Endodermal cell (in vitro differentiated cells): ENCODE results near the gene NT5C2. TPM values are rescaled to one million over a fixed set of nuclear protein-coding genes. Genes with fewer than 3 reads are reported as not detected.
A peak's percentile ranks its signal among the peaks of the same experiment; 100 is the strongest.

Experiments used
- DNase-seq: peaks from one replicate; pipeline ENCODE4 v3.0.0-alpha.2; 2017
- H3K27ac ChIP-seq: 2 replicates; pipeline ENCODE4 v1.5.1; 2013; ENCODE audit warnings: mild to moderate bottlenecking, low read depth, low read length, moderate library complexity
- H3K27me3 ChIP-seq: 2 replicates; pipeline ENCODE4 v1.6.1; 2013; ENCODE audit warnings: mild to moderate bottlenecking, low read length, moderate library complexity; ENCODE audit not compliant: insufficient read depth, control insufficient read depth, poor library complexity, severe bottlenecking
- H3K36me3 ChIP-seq: 2 replicates; pipeline ENCODE4 v1.7.0; 2013; ENCODE audit warnings: mild to moderate bottlenecking, low read length, moderate library complexity; ENCODE audit not compliant: control insufficient read depth, insufficient read depth
- H3K4me1 ChIP-seq: one replicate; pipeline ENCODE4 v1.7.0; 2013; ENCODE audit warnings: low read length; ENCODE audit not compliant: control insufficient read depth, insufficient read depth
- H3K4me3 ChIP-seq: 2 replicates; pipeline ENCODE4 v1.5.1; 2013; ENCODE audit warnings: mild to moderate bottlenecking, low read length, moderate library complexity
- H3K9ac ChIP-seq: 2 replicates; pipeline ENCODE4 v1.6.1; 2013; ENCODE audit warnings: mild to moderate bottlenecking, low read length, moderate library complexity; ENCODE audit not compliant: poor library complexity, severe bottlenecking; ENCODE audit errors: extremely low read depth
- H3K9me3 ChIP-seq: 2 replicates; pipeline ENCODE4 v1.6.1; 2013; ENCODE audit warnings: mild to moderate bottlenecking, low read length, moderate library complexity; ENCODE audit not compliant: control insufficient read depth
- H3K27ac Mint-ChIP-seq: 2 replicates; pipeline ENCODE4 v1.8.0; 2020; ENCODE audit warnings: mixed read lengths
- H3K27me3 Mint-ChIP-seq: 2 replicates; pipeline ENCODE4 v1.8.0; 2021; ENCODE audit warnings: mild to moderate bottlenecking, mixed read lengths; ENCODE audit not compliant: insufficient read depth
- H3K36me3 Mint-ChIP-seq: 2 replicates; pipeline ENCODE4 v1.8.0; 2020; ENCODE audit warnings: low read depth, mixed read lengths
- H3K4me1 Mint-ChIP-seq: 2 replicates; pipeline ENCODE4 v1.8.0; 2020; ENCODE audit warnings: mixed read lengths
- H3K4me3 Mint-ChIP-seq: 2 replicates; pipeline ENCODE4 v1.8.0; 2020; ENCODE audit warnings: mild to moderate bottlenecking, moderate library complexity, mixed read lengths
- H3K9me3 Mint-ChIP-seq: 2 replicates; pipeline ENCODE4 v1.8.0; 2020; ENCODE audit warnings: mild to moderate bottlenecking, mixed read lengths
- WGBS, 2 experiments: methylation state at CpG; one replicate each; pipeline versions ENCODE4 v1.1.5 to v1.1.7; 2013; ENCODE audit warnings: missing lambda C conversion rate in 2 of 2, mixed read lengths in 1 of 2; ENCODE audit not compliant: insufficient coverage in 1 of 2, insufficient read length in 1 of 2; 5-methylcytosine and 5-hydroxymethylcytosine counted together
- total RNA-seq, 2 donors: library from RNA; stranded (reverse); fragmentation: NEBNext Ultra II Directional in 1 of 2; extraction: Animal tissue kit (Norgen Biotek cat#: 25700) in 1 of 2; gene quantifications; 2 replicates in 1 of 2; 3 replicates in 1 of 2; pipeline ENCODE4 v1.2.1, GENCODE V29; 2021
- TF ChIP-seq, protein P1 (sequence below): fragments of 200-600 bp; sonication (generic); conservative IDR thresholded peaks from 2 replicates; pipeline ENCODE4 v1.5.0; 2021; ENCODE audit warnings: antibody characterized with exemption, mild to moderate bottlenecking

NT5C2 gene
- total RNA-seq, 2 donors from 2014 or later = 122 to 148 TPM

DNA sequence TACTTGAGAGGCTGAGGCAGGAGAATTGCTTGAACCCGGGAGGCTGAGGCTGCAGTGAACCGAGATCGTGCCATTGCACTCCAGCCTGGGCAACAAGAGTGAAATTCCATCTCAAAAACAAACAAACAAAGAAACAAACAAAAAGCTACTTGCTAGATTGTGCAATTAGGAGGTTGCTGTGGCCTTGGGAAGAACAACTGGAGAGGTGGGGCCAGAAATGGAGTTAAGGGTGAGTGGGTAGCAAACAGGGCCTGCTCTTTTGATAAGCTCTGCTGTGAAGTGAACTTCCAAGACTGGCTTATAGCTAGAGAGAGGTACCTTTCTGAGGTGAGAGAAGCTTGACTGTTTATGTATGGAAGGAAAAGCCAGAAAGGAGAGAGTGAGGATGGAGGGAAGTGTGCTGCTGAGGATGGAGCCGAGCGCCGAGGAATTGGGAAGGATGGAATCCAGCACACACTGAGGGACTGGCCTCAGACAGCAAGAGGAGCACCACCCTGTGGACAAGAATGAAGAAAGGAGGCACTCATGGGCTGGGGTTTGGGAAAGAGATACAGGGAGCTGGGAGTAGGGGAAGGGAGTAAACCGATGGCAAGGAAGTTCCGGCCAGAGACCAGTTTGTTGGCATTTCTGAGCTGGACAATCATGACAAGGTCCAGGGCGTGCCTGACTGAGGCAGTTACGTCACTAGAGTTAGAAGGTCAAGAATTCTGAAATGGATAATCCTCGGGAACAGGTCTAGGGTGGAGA lies 45.6 kb upstream of the NT5C2 start:
- no peak overlapping the region for H3K4me3 Mint-ChIP-seq
- H3K27ac Mint-ChIP-seq = no peak overlapping the region
- H3K36me3 Mint-ChIP-seq = no peaks in the 10 kb centered on the region
- H3K36me3 ChIP-seq = no peaks in the 10 kb centered on the region
- peaks cover 3% of the 10 kb centered on the region for H3K9me3 Mint-ChIP-seq
- peak; percentile 84 for DNase-seq
- no peaks in the 10 kb centered on the region for H3K9me3 ChIP-seq
- no peak overlapping the region for H3K9ac ChIP-seq
- H3K27ac ChIP-seq = no peak overlapping the region
- H3K4me1 ChIP-seq = no peaks in the 10 kb centered on the region
- no peaks in the 10 kb centered on the region for H3K27me3 Mint-ChIP-seq
- 83 to 85% methylated on average over 11 of the region's 11 CpGs for WGBS, 2 experiments
- no peak overlapping the region for H3K4me3 ChIP-seq
- H3K27me3 ChIP-seq = no peaks in the 10 kb centered on the region
- TF ChIP-seq, protein P1, sequence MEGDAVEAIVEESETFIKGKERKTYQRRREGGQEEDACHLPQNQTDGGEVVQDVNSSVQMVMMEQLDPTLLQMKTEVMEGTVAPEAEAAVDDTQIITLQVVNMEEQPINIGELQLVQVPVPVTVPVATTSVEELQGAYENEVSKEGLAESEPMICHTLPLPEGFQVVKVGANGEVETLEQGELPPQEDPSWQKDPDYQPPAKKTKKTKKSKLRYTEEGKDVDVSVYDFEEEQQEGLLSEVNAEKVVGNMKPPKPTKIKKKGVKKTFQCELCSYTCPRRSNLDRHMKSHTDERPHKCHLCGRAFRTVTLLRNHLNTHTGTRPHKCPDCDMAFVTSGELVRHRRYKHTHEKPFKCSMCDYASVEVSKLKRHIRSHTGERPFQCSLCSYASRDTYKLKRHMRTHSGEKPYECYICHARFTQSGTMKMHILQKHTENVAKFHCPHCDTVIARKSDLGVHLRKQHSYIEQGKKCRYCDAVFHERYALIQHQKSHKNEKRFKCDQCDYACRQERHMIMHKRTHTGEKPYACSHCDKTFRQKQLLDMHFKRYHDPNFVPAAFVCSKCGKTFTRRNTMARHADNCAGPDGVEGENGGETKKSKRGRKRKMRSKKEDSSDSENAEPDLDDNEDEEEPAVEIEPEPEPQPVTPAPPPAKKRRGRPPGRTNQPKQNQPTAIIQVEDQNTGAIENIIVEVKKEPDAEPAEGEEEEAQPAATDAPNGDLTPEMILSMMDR = peak; percentile 77
- peaks cover 24% of the 10 kb centered on the region for H3K4me1 Mint-ChIP-seq

DNA sequence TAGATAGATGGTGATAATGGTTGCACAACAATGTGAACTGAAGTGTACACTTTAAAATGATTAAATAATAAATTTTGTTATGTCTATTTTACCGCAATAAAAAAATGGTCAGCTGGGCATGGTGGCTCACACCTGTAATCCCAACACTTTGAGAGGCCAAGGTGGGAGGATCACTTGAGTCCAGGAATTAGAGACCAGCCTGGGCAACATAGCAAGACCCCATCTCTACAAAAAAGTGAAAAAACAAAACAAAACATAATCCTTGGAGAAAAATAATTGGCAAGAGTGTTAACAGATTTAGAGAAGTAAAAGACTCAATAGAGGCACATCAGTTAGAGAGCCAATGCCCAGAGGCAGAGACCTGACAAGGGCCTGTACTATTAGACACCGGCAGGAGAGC lies 42.7 kb upstream of the NT5C2 start:
- peaks cover 3% of the 10 kb centered on the region for H3K9me3 Mint-ChIP-seq
- H3K4me3 Mint-ChIP-seq = no peak overlapping the region
- H3K9me3 ChIP-seq = no peaks in the 10 kb centered on the region
- TF ChIP-seq, protein P1 = no peak
- H3K4me1 ChIP-seq = peaks cover 4% of the 10 kb centered on the region
- no peaks in the 10 kb centered on the region for H3K27me3 Mint-ChIP-seq
- no peaks in the 10 kb centered on the region for H3K36me3 Mint-ChIP-seq
- H3K27ac Mint-ChIP-seq = no peak overlapping the region
- no peak overlapping the region for H3K27ac ChIP-seq
- no peaks in the 10 kb centered on the region for H3K27me3 ChIP-seq
- no peak overlapping the region for H3K9ac ChIP-seq
- DNase-seq = no peak
- H3K4me3 ChIP-seq = no peak overlapping the region
- 98 to 100% methylated on average over 2 of the region's 2 CpGs for WGBS, 2 experiments
- peaks cover 25% of the 10 kb centered on the region for H3K4me1 Mint-ChIP-seq
- H3K36me3 ChIP-seq = no peaks in the 10 kb centered on the region

DNA sequence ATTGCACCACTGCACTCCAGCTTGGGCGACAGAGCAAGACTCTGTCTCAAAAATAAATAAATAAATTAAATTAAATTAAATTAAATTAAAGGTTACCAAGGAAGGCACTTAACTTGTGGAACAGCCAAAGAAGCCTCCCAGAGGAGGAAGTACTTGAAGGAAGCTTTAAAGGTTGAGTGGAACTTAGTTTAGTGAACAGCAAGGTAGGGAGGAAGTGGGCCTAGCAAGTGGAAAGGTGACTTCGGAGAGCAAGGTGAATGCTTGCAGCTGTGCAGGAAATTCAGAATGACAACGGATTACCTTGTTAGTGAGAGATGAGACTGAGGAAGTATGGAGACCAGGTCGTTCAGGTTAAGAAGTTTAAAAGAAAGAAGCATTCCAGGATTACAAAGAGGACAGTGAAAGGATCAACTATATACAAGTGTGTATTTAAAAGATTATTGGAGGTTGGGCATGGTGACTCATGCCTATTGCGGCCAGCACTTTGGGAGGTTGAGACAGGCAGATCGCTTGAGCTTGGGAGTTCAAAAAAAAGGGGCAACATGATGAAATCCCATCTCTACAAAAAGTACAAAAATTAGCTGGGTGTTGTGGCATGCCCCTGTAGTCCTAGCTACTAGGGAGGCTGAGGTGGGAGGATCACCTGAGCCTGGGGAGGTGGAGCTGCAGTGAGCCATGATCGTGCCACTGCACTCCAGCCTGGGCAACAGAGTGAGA lies 39.9 kb upstream of the NT5C2 start:
- Mint-ChIP-seq H3K27ac (peak overlapping the region; percentile 54), H3K4me1 (peaks cover 17% of the 10 kb centered on the region), H3K4me3 (no peak overlapping the region), H3K27me3 (no peaks in the 10 kb centered on the region), H3K36me3 (no peaks in the 10 kb centered on the region), H3K9me3 (peaks cover 3% of the 10 kb centered on the region)
- H3K9me3 ChIP-seq = no peaks in the 10 kb centered on the region
- no peak overlapping the region for H3K27ac ChIP-seq
- H3K9ac ChIP-seq = no peak overlapping the region
- H3K4me3 ChIP-seq = no peak overlapping the region
- no peak for DNase-seq
- H3K36me3 ChIP-seq = no peaks in the 10 kb centered on the region
- peaks cover 14% of the 10 kb centered on the region for H3K4me1 ChIP-seq
- no peaks in the 10 kb centered on the region for H3K27me3 ChIP-seq
- TF ChIP-seq, protein P1 = no peak
- WGBS, 2 experiments = 71 to 92% methylated on average over 3 to 5 of the region's 7 CpGs
